ENCODE data around the gene DNAJC27.

Gene DNAJC27

GRCh38 chr2:24910245-24910644 is 61.5 kb downstream of the DNAJC27 start:
- H3K4me3 ChIP-seq (ENCODE audit: low read depth, low read length): no peak overlapping the region
- DNase-seq (ENCODE audit: low read depth): no peak
- TF ChIP-seq CTCF (IDR thresholded peaks at IDR 0.05; ENCODE audit: low read depth, low read length, missing control alignments): no peak

GRCh38 chr2:24909555-24910177 is 62.1 kb downstream of the DNAJC27 start:
- no peak overlapping the region for H3K4me3 ChIP-seq (ENCODE audit: low read depth, low read length)
- no peak for DNase-seq (ENCODE audit: low read depth)
- TF ChIP-seq CTCF (IDR thresholded peaks at IDR 0.05; ENCODE audit: low read depth, low read length, missing control alignments): no peak

GRCh38 chr2:24908461-24908901 is 63.3 kb downstream of the DNAJC27 start:
- H3K4me3 ChIP-seq (ENCODE audit: low read depth, low read length): no peak overlapping the region
- no peak for TF ChIP-seq CTCF (IDR thresholded peaks at IDR 0.05; ENCODE audit: low read depth, low read length, missing control alignments)
- DNase-seq (ENCODE audit: low read depth): no peak

GRCh38 chr2:24907116-24907515 is 64.6 kb downstream of the DNAJC27 start:
- no peak for TF ChIP-seq CTCF (IDR thresholded peaks at IDR 0.05; ENCODE audit: low read depth, low read length, missing control alignments)
- DNase-seq (ENCODE audit: low read depth): no peak
- H3K4me3 ChIP-seq (ENCODE audit: low read depth, low read length): no peak overlapping the region

- DNase-seq (ENCODE audit: low read depth): no peak
- TF ChIP-seq CTCF (IDR thresholded peaks at IDR 0.05; ENCODE audit: low read depth, low read length, missing control alignments): no peak
- no peak overlapping the region for H3K4me3 ChIP-seq (ENCODE audit: low read depth, low read length)
Observed at GRCh38 chr2:24906466-24906865, 65.3 kb downstream of the DNAJC27 start.

- no peak for DNase-seq (ENCODE audit: low read depth)
- TF ChIP-seq CTCF (IDR thresholded peaks at IDR 0.05; ENCODE audit: low read depth, low read length, missing control alignments): no peak
- H3K4me3 ChIP-seq (ENCODE audit: low read depth, low read length): no peak overlapping the region
Observed at GRCh38 chr2:24903161-24904103, 68.3 kb downstream of the DNAJC27 start.
